HG02981 (cell line): ENCODE data around the gene FCHSD1.

Source experiments
- ATAC-seq: cut with Tn5 transposase; IDR thresholded peaks from one replicate; pipeline ENCODE4 v1.9.1; 2021; ENCODE audit warnings: mild to moderate bottlenecking, moderate library complexity; ENCODE audit not compliant: unreplicated experiment

FCHSD1 gene

GRCh38 chr5:141650851-141651727 is at the start of gene FCHSD1:
Gene FCHSD1, minus strand, starts transcription at chr5:141651418. Its CDS starts 50 bp downstream, at chr5:141651368.
- ATAC-seq: peak; percentile 92

GRCh38 chr5:141697586-141697985 is 46.4 kb upstream of the FCHSD1 start:
- no peak for ATAC-seq

- ATAC-seq: no peak
These were observed 45.2 kb upstream of the FCHSD1 start for GRCh38 chr5:141696431-141696830.

- no peak for ATAC-seq
These were observed 44.5 kb upstream of the FCHSD1 start for GRCh38 chr5:141695627-141696215.

GRCh38 chr5:141694479-141694878 is 43.3 kb upstream of the FCHSD1 start:
- no peak for ATAC-seq

- ATAC-seq: no peak
These were observed 41.9 kb upstream of the FCHSD1 start for GRCh38 chr5:141692919-141693725.

GRCh38 chr5:141692533-141692888 is 41.3 kb upstream of the FCHSD1 start:
- ATAC-seq: no peak

- ATAC-seq: peak; percentile 84
These were observed 40.8 kb upstream of the FCHSD1 start for GRCh38 chr5:141691867-141692532.

- ATAC-seq: no peak
These were observed 40.2 kb upstream of the FCHSD1 start for GRCh38 chr5:141691286-141691866.

- no peak for ATAC-seq
These were observed 35.6 kb upstream of the FCHSD1 start for GRCh38 chr5:141686648-141687416.

GRCh38 chr5:141685591-141685990 is 34.4 kb upstream of the FCHSD1 start:
- ATAC-seq: no peak

- ATAC-seq: no peak
These were observed 32.5 kb upstream of the FCHSD1 start for GRCh38 chr5:141683596-141684141.

GRCh38 chr5:141681695-141682641 is 30.8 kb upstream of the FCHSD1 start, which contains the start of gene ARAP3:
Gene ARAP3, minus strand, starts transcription at chr5:141682230. Its CDS starts 1,744 bp downstream, at chr5:141680486.
- ATAC-seq: peak; percentile 46

GRCh38 chr5:141681295-141681694 is 30.1 kb upstream of the FCHSD1 start:
- ATAC-seq: no peak

GRCh38 chr5:141680751-141681201 is 29.6 kb upstream of the FCHSD1 start:
- ATAC-seq: no peak

GRCh38 chr5:141680178-141680577 is 29.0 kb upstream of the FCHSD1 start:
- ATAC-seq: no peak

GRCh38 chr5:141677415-141677814 is 26.2 kb upstream of the FCHSD1 start:
- no peak for ATAC-seq

- ATAC-seq: no peak
These were observed 24.5 kb upstream of the FCHSD1 start for GRCh38 chr5:141675672-141676071.
